NCI-H526 treated with DMSO at 0.1 percent for 48 hours (cell line): ENCODE measurements around the gene MAPK4.
"Not testable (repeated sequence)": the region's sequence is repeated elsewhere in the genome, so short reads cannot be mapped to it uniquely, and the experiment has no call there.

Experiments
- DNase-seq: peaks from one replicate; lab custom pipeline; 2025; lab: John Stamatoyannopoulos, UW

The MAPK4 gene

GRCh38 chr18:50682852-50683251 lies 123.0 kb downstream of the MAPK4 start:
- DNase-seq, result no peak

- no peak for DNase-seq
These were observed 126.5 kb downstream of the MAPK4 start for GRCh38 chr18:50686409-50686808.

DNA sequence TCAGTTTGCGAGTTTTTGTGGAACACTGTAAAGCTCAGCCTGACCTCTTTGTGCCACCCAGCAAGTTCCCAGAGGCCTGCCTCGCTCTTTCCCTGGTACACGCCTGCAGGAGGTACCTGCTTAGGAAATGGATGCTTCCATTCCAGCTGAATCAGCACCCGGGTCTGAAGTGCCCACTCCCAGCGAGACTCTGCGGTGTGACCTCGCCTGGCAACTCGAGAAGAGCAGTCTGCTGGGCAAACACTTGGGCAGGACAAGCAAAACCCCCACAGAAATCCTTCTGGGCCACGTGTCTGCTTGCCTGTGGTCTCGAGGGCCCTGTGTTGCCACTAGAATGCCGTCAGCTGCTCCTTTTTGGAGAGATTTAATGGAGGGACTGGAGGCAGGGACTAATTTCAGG lies 127.6 kb downstream of the MAPK4 start:
- no peak for DNase-seq

DNA sequence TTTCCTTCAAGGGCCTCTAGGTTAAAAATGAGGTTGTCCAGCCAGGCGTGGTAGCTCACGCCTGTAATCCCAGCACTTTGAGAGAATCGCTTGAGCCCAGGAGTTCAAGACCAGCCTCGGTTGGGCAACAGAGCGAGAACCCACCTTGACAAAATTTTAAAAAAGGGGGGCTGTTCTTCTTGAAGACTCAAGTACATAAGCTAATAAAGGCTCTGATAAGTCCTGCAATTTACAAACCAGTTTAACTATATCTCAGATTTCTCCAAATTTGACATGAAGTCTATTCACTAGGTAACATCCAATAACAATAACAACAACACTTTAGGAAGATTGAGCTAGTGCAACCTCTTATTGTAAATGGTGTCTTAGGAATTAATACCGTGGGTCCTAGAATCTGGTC lies 129.7 kb downstream of the MAPK4 start:
- DNase-seq, result no peak

- no peak for DNase-seq
These were observed 134.3 kb downstream of the MAPK4 start for GRCh38 chr18:50694147-50694546.

DNA sequence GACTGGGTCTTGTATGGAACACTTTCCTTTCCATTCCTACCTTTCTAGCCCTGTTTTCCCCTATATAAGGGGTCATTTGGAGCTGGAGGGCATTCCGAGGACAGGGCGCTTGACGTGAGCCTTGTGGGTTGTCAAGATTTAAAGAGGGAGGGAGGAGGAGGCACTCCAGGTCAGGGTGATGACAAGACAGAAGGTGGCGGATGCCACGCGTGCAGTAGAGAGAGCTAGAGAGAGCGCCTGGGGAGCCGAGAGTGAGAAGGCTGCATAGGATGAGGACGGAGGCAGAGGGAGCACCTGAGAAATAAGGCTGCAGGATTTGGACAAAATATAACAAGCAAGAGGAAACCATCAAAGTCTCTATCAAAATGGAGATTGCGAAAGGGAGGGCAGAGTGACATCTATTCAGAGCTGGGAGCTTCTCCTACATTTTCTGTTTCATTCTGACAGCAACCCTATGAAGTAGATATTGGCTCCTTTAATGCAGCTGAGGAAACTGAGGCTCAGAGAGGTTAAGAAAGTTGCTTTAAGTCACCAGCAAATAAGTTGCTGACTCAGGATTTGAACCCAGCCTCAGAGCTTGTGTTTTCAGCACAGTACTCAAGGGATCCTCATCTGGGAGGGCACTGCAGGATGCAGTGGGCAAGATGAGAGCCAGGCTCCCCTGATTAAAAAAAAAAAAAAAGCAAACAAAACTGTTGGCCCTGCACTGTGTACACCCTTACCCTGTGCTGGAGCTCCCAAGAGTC lies 135.7 kb downstream of the MAPK4 start:
- no peak for DNase-seq

GRCh38 chr18:50696436-50696835 lies 136.5 kb downstream of the MAPK4 start:
- DNase-seq, result no peak

DNA sequence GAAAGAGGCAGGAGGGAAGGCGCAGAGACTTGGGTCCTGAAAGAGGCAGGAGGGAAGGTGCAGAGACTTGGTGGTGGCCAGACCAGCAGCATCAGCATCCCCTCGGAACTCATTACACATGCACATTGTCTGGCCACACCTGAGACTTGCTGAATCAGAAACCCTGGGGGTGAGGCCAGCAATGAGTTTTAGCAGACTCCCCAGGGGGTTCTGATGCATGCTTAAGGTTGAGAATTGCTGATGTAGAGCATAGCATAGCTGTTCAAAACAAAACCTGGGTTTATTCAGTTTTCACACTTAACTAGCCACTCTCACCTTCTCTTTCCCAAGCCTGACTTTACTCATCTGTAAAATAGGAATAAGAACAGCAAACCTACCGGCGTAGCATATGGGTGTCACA lies 137.0 kb downstream of the MAPK4 start:
- DNase-seq, result no peak

DNA sequence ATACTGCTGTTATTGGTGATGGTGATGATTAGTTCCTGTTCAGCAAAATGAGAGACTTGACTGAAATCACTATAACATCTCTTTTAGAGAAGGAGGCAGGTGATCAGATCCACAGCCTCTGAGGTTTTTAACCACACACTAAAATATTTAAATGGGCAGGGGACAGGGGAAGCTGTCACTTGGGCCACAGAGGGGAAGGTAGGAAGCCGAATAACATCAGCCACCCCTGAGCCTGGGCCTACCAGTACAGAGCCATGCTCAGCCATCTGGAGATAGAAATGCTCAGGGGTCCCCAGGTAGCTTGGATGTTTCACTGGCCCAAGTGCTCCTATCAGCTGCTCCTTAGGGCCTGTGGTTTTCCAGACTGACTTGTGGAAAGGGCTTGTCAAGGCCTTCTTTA lies 137.6 kb downstream of the MAPK4 start:
- no peak for DNase-seq

DNA sequence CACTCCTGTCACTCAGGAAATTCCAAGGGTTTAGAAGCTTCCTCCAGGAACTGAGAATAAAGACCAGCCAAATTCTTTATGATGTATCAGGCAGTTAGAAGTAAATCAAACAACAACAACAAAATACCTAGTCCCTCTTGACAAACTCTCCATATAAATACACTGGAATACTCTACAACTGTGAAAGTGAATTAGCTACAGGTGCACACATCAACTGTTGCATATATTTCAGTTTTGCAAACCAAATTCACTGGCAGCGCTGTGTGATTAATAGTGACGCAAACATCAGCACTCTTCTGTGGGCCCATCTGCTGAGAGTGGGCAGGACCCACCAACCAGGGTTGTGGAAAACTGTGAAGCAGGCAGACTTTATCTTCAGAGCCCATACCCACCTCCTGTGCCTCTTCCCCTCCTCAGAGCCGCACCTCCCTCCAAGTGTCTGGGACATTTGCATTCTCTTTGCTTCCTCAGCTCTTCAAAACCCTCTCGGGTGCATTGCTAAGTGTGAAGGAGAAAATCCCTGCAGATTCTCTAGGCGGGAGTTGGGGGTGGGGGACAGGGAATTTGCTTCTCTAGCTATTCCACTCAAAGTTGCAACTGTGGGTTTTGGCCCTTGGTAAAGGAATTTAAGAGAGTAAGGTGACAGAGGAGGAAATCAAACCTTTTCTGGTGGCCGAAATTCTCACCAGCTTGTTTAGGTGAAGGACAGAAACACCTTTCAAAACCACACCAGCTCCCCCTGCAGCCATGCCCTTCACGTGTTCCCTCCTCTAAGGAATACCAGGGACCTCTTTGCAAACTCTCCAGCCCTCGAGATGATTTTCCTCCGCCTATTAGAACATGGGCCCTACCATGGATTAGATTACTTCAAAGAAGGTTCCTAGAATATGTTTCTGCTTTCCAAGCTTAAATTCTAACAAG lies 140.6 kb downstream of the MAPK4 start:
- DNase-seq, result no peak

GRCh38 chr18:50704357-50704940 lies 144.6 kb downstream of the MAPK4 start:
- no peak for DNase-seq

GRCh38 chr18:50706199-50706598 lies 146.3 kb downstream of the MAPK4 start:
- no peak for DNase-seq

GRCh38 chr18:50706651-50707050 lies 146.8 kb downstream of the MAPK4 start:
- DNase-seq, result no peak

GRCh38 chr18:50707297-50707696 lies 147.4 kb downstream of the MAPK4 start:
- DNase-seq, result not testable (repeated sequence)

- DNase-seq, result no peak
These were observed 148.1 kb downstream of the MAPK4 start for GRCh38 chr18:50707855-50708469.

GRCh38 chr18:50709193-50709592 lies 149.3 kb downstream of the MAPK4 start:
- DNase-seq, result no peak

DNA sequence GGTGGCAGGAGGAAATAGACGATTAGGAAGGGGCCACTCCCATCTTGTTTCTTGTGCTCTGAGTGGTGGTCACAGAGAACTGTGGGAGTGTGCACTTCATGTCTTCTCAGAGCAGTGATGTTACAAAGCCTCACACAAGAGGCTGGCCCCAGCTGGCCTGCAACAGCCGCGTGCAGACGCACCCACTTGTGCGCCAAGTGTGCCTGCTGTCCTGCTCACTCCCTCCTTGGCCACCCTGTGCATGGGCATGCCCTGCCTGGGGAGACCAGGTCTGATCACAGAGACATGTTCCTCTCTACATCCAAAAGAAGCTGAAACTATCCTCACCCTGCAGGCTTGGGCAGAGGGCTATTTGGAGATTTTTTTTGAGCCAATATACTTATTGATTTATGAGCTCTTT lies 151.5 kb downstream of the MAPK4 start:
- DNase-seq, result no peak

GRCh38 chr18:50715919-50716318 lies 156.0 kb downstream of the MAPK4 start:
- no peak for DNase-seq

DNA sequence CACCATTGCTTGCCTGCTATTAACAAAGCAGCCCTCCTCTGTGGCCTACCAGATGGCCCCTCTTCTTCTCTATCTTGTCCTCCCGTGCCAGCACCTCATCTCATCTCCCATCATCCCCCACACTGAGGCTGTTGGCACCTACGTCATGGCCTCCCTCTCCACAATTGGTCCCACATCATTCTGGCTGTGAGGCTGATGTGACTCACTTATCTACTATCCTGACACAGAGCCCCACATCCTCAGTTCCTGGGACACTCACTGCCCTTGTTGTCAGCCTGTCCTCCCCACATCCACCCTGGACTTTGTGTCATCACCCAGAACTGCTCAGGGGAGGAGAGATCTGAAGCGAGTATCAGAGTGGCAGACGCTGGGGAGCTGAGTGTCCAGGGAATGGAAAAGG lies 157.0 kb downstream of the MAPK4 start:
- DNase-seq, result no peak

DNA sequence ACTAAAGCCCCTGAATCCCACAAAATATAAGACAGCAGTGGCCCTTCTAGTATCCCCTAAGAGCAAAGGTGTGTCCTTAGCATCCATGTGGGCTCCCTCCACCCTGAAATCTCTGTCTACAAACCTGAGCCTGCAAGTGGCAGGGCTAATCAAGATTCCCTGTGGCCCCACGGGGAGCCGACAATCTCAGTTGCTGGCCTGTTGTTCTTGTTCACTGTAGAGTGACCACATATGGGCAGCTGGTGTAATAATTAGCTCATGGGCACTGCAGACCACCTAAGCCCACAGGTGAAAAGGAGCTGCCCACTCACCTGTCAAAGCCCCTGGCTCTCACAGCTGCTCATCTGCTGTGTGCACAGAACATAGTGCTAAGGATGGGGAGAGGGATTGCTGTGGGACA lies 157.7 kb downstream of the MAPK4 start:
- no peak for DNase-seq

- DNase-seq, result no peak
These were observed 159.8 kb downstream of the MAPK4 start for GRCh38 chr18:50719471-50720324.

DNA sequence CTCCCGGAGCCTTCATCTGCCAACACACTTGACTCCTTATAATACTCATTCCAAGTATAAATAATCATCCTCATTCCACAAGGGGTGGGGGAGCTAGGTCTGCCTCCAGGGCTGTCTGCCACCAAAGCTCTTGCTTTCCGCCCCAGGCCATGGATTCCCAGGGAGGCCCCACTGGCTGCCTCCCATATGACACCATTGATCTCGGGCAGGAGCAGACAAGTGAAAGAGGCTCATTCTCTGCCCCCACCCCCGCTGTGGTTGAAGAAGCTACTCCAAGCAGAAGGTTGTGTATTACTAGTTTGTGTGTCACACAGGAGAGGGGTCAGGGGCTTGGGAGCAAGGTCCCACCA lies 160.4 kb downstream of the MAPK4 start:
- no peak for DNase-seq
